Measurements from ENCODE around the gene TFPI. TPM values are rescaled to one million over a fixed set of nuclear protein-coding genes. Genes with fewer than 3 reads are reported as not detected.

TFPI gene
- total and polyA plus RNA-seq, 3 donors from 2014 or later: 10.5 to 13.5 (median 10.5) TPM

GRCh38 chr2:187554704-187555082 is 458 bp upstream of the TFPI start:
- intact Hi-C loops (cut with DNase I; ENCODE audit: low total_unique reads): no loop called here
- Histone ChIP-seq H3K4me3 (peak overlapping the region in 1 of 2 donors; percentile 29), H3K36me3 (ENCODE audit: low read depth, missing control alignments) (no peaks in the 10 kb centered on the region), H3K9me3 (no peaks in the 10 kb centered on the region), H3K27me3 (no peaks in the 10 kb centered on the region), H3K27ac (peak overlapping the region; percentile 52 to 74), H3K4me1 (no peaks in the 10 kb centered on the region)
- no peak for TF ChIP-seq CTCF (IDR thresholded peaks at IDR 0.05)
- TF ChIP-seq POLR2A (IDR thresholded peaks at IDR 0.05): no peak
- WGBS, 2 donors: 37 to 52% methylated on average over 2 of the region's 2 CpGs
- DNase-seq: no peak

GRCh38 chr2:187552828-187553681 is 1.2 kb downstream of the TFPI start:
- Histone ChIP-seq H3K9me3 (no peaks in the 10 kb centered on the region), H3K27ac (peak overlapping the region in 1 of 2 donors; percentile 74), H3K4me1 (no peaks in the 10 kb centered on the region), H3K36me3 (ENCODE audit: low read depth, missing control alignments) (no peaks in the 10 kb centered on the region), H3K4me3 (peak overlapping the region; percentile 29 to 43), H3K27me3 (no peaks in the 10 kb centered on the region)
- WGBS, 2 donors: 35 to 54% methylated on average over 2 of the region's 2 CpGs
- TF ChIP-seq CTCF (IDR thresholded peaks at IDR 0.05) (no peak), POLR2A (IDR thresholded peaks at IDR 0.05) (no peak)
- intact Hi-C loops (cut with DNase I; ENCODE audit: low total_unique reads): no loop called here
- DNase-seq: no peak

- H3K36me3 ChIP-seq (ENCODE audit: low read depth, missing control alignments): no peaks in the 10 kb centered on the region
- H3K27me3 ChIP-seq: no peaks in the 10 kb centered on the region
- no peak for DNase-seq
- H3K9me3 ChIP-seq: no peaks in the 10 kb centered on the region
- H3K27ac ChIP-seq: peak overlapping the region in 1 of 2 donors; percentile 74
- intact Hi-C loops (cut with DNase I; ENCODE audit: low total_unique reads): no loop called here
- no peak overlapping the region for H3K4me3 ChIP-seq
- TF ChIP-seq POLR2A (IDR thresholded peaks at IDR 0.05) (no peak), CTCF (IDR thresholded peaks at IDR 0.05) (no peak)
- H3K4me1 ChIP-seq: no peaks in the 10 kb centered on the region
Observed at GRCh38 chr2:187552381-187552780, 1.9 kb downstream of the TFPI start.

- H3K9me3 ChIP-seq: no peaks in the 10 kb centered on the region
- DNase-seq: no peak
- intact Hi-C loops (cut with DNase I; ENCODE audit: low total_unique reads): no loop called here
- peak overlapping the region in 1 of 2 donors; percentile 32 for H3K27ac ChIP-seq
- no peaks in the 10 kb centered on the region for H3K27me3 ChIP-seq
- TF ChIP-seq POLR2A (IDR thresholded peaks at IDR 0.05) (no peak), CTCF (IDR thresholded peaks at IDR 0.05) (no peak)
- H3K4me3 ChIP-seq: no peak overlapping the region
- no peaks in the 10 kb centered on the region for H3K4me1 ChIP-seq
- WGBS, 2 donors: 74 to 86% methylated on average over 1 of the region's 1 CpG
- no peaks in the 10 kb centered on the region for H3K36me3 ChIP-seq (ENCODE audit: low read depth, missing control alignments)
Observed at GRCh38 chr2:187550857-187551256, 3.4 kb downstream of the TFPI start.
